Measurements from ENCODE around the gene TLR3. TPM values are rescaled to one million over a fixed set of nuclear protein-coding genes. Genes with fewer than 3 reads are reported as not detected.

The TLR3 gene
- polyA plus RNA-seq, 1 donor from 2014 or later = not detected

DNA sequence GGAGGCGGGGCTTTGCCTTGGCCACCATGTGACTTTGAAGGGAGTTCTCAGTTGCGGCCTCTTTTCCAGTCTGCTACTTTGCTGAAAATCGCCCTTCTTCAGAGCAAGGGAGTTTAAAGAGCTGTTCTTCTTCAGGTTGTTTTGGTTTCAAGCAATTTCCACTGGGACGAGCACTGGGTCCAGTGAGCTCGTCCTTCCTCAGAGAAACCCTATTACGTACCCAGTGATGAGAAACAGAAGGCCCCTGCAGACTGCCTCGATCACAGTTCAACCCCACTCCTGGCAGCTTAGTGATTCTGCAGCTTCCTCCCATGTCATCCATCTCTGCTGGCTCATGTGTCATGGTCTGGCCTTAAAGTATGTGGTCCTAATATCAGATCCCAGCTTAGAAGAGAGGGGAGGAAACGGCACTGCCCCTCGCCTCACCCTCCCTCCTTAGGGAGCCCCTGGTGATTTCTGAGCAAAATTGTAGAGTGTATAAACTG lies 27.8 kb downstream of the TLR3 start:
- Histone ChIP-seq H3K27ac (ENCODE audit: low read length) (no peak overlapping the region), H3K79me2 (replicated peaks; ENCODE audit: insufficient read depth, low read length) (no peaks in the 10 kb centered on the region), H3F3A (ENCODE audit: insufficient read depth, low read length, poor library complexity, severe bottlenecking) (no peaks in the 10 kb centered on the region), H3K9me3 (ENCODE audit: low read length) (no peaks in the 10 kb centered on the region), H3K4me2 (ENCODE audit: low read length) (no peak overlapping the region), H3K9me2 (ENCODE audit: insufficient read depth, low read length) (no peaks in the 10 kb centered on the region), H3K36me3 (ENCODE audit: insufficient read depth, low read length) (no peaks in the 10 kb centered on the region), H4K20me1 (ENCODE audit: insufficient read depth) (no peaks in the 10 kb centered on the region), H3K4me3 (ENCODE audit: low read length) (no peak overlapping the region), H3K27me3 (ENCODE audit: insufficient read depth, low read depth, low read length) (no peaks in the 10 kb centered on the region), H3K9ac (ENCODE audit: low read length) (no peak overlapping the region), H2AFZ (ENCODE audit: low read depth, low read length) (no peak overlapping the region)
- TF ChIP-seq, protein P1, sequence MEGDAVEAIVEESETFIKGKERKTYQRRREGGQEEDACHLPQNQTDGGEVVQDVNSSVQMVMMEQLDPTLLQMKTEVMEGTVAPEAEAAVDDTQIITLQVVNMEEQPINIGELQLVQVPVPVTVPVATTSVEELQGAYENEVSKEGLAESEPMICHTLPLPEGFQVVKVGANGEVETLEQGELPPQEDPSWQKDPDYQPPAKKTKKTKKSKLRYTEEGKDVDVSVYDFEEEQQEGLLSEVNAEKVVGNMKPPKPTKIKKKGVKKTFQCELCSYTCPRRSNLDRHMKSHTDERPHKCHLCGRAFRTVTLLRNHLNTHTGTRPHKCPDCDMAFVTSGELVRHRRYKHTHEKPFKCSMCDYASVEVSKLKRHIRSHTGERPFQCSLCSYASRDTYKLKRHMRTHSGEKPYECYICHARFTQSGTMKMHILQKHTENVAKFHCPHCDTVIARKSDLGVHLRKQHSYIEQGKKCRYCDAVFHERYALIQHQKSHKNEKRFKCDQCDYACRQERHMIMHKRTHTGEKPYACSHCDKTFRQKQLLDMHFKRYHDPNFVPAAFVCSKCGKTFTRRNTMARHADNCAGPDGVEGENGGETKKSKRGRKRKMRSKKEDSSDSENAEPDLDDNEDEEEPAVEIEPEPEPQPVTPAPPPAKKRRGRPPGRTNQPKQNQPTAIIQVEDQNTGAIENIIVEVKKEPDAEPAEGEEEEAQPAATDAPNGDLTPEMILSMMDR (IDR thresholded peaks at IDR 0.05; ENCODE audit: poor library complexity, severe bottlenecking) = no peak
- TF ChIP-seq TAF1 (IDR thresholded peaks at IDR 0.05; ENCODE audit: low read depth) = no peak
- no peak for TF ChIP-seq SMC3 (conservative IDR thresholded peaks at IDR 0.05; ENCODE audit: poor library complexity)
- TF ChIP-seq POLR2AphosphoS5 (IDR thresholded peaks at IDR 0.05) = no peak
- no peak for TF ChIP-seq MXI1 (conservative IDR thresholded peaks at IDR 0.05; ENCODE audit: poor library complexity, severe bottlenecking)
- no peak for TF ChIP-seq EZH2 (IDR thresholded peaks at IDR 0.05; ENCODE audit: borderline replicate concordance, insufficient read depth, low read length, poor library complexity, severe bottlenecking)
- no peak for TF ChIP-seq EP300 (conservative IDR thresholded peaks at IDR 0.05; ENCODE audit: poor library complexity, severe bottlenecking)
- no peak for TF ChIP-seq RAD21 (conservative IDR thresholded peaks at IDR 0.05)
- TF ChIP-seq, protein P2, sequence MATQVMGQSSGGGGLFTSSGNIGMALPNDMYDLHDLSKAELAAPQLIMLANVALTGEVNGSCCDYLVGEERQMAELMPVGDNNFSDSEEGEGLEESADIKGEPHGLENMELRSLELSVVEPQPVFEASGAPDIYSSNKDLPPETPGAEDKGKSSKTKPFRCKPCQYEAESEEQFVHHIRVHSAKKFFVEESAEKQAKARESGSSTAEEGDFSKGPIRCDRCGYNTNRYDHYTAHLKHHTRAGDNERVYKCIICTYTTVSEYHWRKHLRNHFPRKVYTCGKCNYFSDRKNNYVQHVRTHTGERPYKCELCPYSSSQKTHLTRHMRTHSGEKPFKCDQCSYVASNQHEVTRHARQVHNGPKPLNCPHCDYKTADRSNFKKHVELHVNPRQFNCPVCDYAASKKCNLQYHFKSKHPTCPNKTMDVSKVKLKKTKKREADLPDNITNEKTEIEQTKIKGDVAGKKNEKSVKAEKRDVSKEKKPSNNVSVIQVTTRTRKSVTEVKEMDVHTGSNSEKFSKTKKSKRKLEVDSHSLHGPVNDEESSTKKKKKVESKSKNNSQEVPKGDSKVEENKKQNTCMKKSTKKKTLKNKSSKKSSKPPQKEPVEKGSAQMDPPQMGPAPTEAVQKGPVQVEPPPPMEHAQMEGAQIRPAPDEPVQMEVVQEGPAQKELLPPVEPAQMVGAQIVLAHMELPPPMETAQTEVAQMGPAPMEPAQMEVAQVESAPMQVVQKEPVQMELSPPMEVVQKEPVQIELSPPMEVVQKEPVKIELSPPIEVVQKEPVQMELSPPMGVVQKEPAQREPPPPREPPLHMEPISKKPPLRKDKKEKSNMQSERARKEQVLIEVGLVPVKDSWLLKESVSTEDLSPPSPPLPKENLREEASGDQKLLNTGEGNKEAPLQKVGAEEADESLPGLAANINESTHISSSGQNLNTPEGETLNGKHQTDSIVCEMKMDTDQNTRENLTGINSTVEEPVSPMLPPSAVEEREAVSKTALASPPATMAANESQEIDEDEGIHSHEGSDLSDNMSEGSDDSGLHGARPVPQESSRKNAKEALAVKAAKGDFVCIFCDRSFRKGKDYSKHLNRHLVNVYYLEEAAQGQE (IDR thresholded peaks at IDR 0.05; ENCODE audit: borderline replicate concordance) = no peak

DNA sequence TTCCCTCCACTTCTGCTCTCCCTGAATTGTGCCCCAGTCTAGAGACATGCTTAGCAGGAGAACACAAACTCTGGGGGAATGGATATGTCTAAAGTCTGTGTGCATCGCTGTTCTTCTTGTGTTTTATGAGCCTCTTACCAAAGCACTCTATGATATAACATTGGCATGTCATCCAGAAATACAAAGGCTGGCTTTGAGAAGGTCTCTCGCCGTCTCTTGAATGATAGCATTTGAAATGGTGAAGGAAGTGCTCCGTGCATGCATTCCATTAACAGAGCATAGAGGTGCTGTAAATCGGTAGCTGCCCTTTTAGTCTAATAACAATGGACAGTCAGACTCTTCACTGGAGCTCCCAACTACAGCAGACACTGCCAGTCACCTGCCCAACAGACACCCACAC lies 28.4 kb downstream of the TLR3 start:
- H3K36me3 ChIP-seq (ENCODE audit: insufficient read depth, low read length) = no peaks in the 10 kb centered on the region
- H3K27ac ChIP-seq (ENCODE audit: low read length) = no peak overlapping the region
- no peaks in the 10 kb centered on the region for H3F3A ChIP-seq (ENCODE audit: insufficient read depth, low read length, poor library complexity, severe bottlenecking)
- H4K20me1 ChIP-seq (ENCODE audit: insufficient read depth) = no peaks in the 10 kb centered on the region
- H3K9me3 ChIP-seq (ENCODE audit: low read length) = no peaks in the 10 kb centered on the region
- no peak overlapping the region for H2AFZ ChIP-seq (ENCODE audit: low read depth, low read length)
- no peak overlapping the region for H3K4me3 ChIP-seq (ENCODE audit: low read length)
- no peaks in the 10 kb centered on the region for H3K9me2 ChIP-seq (ENCODE audit: insufficient read depth, low read length)
- H3K4me2 ChIP-seq (ENCODE audit: low read length) = no peak overlapping the region
- no peak overlapping the region for H3K9ac ChIP-seq (ENCODE audit: low read length)
- no peak for TF ChIP-seq TAF1 (IDR thresholded peaks at IDR 0.05; ENCODE audit: low read depth)
- TF ChIP-seq, protein P1 (IDR thresholded peaks at IDR 0.05; ENCODE audit: poor library complexity, severe bottlenecking) = no peak
- TF ChIP-seq POLR2AphosphoS5 (IDR thresholded peaks at IDR 0.05) = no peak
- TF ChIP-seq, protein P2 (IDR thresholded peaks at IDR 0.05; ENCODE audit: borderline replicate concordance) = no peak
- TF ChIP-seq RAD21 (conservative IDR thresholded peaks at IDR 0.05) = no peak
- no peak for TF ChIP-seq EP300 (conservative IDR thresholded peaks at IDR 0.05; ENCODE audit: poor library complexity, severe bottlenecking)
- no peak for TF ChIP-seq EZH2 (IDR thresholded peaks at IDR 0.05; ENCODE audit: borderline replicate concordance, insufficient read depth, low read length, poor library complexity, severe bottlenecking)
- TF ChIP-seq MXI1 (conservative IDR thresholded peaks at IDR 0.05; ENCODE audit: poor library complexity, severe bottlenecking) = no peak
- TF ChIP-seq SMC3 (conservative IDR thresholded peaks at IDR 0.05; ENCODE audit: poor library complexity) = no peak
- H3K27me3 ChIP-seq (ENCODE audit: insufficient read depth, low read depth, low read length) = no peaks in the 10 kb centered on the region
- no peaks in the 10 kb centered on the region for H3K79me2 ChIP-seq (replicated peaks; ENCODE audit: insufficient read depth, low read length)
